Measurements from ENCODE around the gene EDN1. TPM values are rescaled to one million over a fixed set of nuclear protein-coding genes. Genes with fewer than 3 reads are reported as not detected.

The EDN1 gene
- total RNA-seq, 3 donors from 2014 or later (not counting 1 experiment from before 2014, with no cell fraction given) = 0.63 to 1.5 (median 0.71) TPM

- Histone ChIP-seq H3K27me3 (ENCODE audit: control insufficient read depth, insufficient read depth, low read length) (peaks cover 3% of the 10 kb centered on the region), H3K4me3 (ENCODE audit: low read length) (no peak overlapping the region), H3K9me3 (ENCODE audit: control insufficient read depth, insufficient read depth, low read length) (no peaks in the 10 kb centered on the region), H3K27ac (ENCODE audit: low read length) (no peak overlapping the region), H3K4me1 (ENCODE audit: control insufficient read depth, insufficient read depth, low read length) (no peaks in the 10 kb centered on the region), H3K36me3 (ENCODE audit: control insufficient read depth, insufficient read depth, low read length) (no peaks in the 10 kb centered on the region)
- peaks cover 13 to 37% of the 10 kb centered on the region in 2 donors for H3K27me3 Mint-ChIP-seq (ENCODE audit: low read depth in 2 of 2)
- no peak overlapping the region for H3K27ac Mint-ChIP-seq
- intact Hi-C loops (cut with micrococcal nuclease) = no loop called here
- H3K4me1 Mint-ChIP-seq = peaks cover 0 to 4% of the 10 kb centered on the region in 2 donors
- H3K9me3 Mint-ChIP-seq = no peaks in the 10 kb centered on the region
- H3K4me3 Mint-ChIP-seq = no peak overlapping the region
- WGBS (ENCODE audit: insufficient coverage) = 87% methylated on average over 4 of the region's 4 CpGs
- no peak for DNase-seq
- H3K36me3 Mint-ChIP-seq = no peaks in the 10 kb centered on the region
- no peak for ATAC-seq
- TF ChIP-seq CTCF (IDR thresholded peaks at IDR 0.05) = no peak
Measured at GRCh38 chr6:12279322-12280091, 10.7 kb upstream of the EDN1 start.

GRCh38 chr6:12280458-12280857, 9.7 kb upstream of the EDN1 start:
- 96% methylated on average over 5 of the region's 5 CpGs for WGBS (ENCODE audit: insufficient coverage)
- Mint-ChIP-seq H3K4me3 (no peak overlapping the region), H3K4me1 (peaks cover 0 to 4% of the 10 kb centered on the region in 2 donors), H3K9me3 (no peaks in the 10 kb centered on the region), H3K27me3 (ENCODE audit: low read depth in 2 of 2) (peaks cover 13 to 37% of the 10 kb centered on the region in 2 donors), H3K27ac (no peak overlapping the region), H3K36me3 (no peaks in the 10 kb centered on the region)
- Histone ChIP-seq H3K27ac (ENCODE audit: low read length) (no peak overlapping the region), H3K4me1 (ENCODE audit: control insufficient read depth, insufficient read depth, low read length) (no peaks in the 10 kb centered on the region), H3K36me3 (ENCODE audit: control insufficient read depth, insufficient read depth, low read length) (no peaks in the 10 kb centered on the region), H3K4me3 (ENCODE audit: low read length) (no peak overlapping the region), H3K9me3 (ENCODE audit: control insufficient read depth, insufficient read depth, low read length) (no peaks in the 10 kb centered on the region), H3K27me3 (ENCODE audit: control insufficient read depth, insufficient read depth, low read length) (peaks cover 3% of the 10 kb centered on the region)
- ATAC-seq (no peak), DNase-seq (no peak)
- TF ChIP-seq CTCF (IDR thresholded peaks at IDR 0.05) = no peak
- intact Hi-C loops (cut with micrococcal nuclease) = no loop called here

DNA sequence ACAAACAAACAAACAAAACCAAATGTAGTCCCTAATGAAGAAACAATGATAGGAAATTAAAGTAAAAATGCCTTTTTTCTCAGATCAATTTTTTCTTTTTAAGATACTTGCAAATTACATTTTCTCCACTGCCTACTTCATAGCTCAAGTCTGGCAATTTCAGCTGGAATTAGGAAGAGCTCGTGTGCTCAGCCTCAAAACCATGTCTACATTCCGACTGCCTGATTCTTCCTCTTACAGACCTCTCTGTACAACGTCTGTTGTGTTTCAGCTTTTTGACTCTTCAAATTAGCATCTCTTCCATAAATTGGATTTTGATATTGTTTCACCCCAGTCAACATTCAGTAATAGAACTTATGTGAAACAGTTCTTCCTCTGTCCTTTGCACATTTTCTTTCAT, 9.3 kb upstream of the EDN1 start:
- Mint-ChIP-seq H3K4me3 (no peak overlapping the region), H3K36me3 (no peaks in the 10 kb centered on the region), H3K27me3 (ENCODE audit: low read depth in 2 of 2) (peaks cover 13 to 37% of the 10 kb centered on the region in 2 donors), H3K9me3 (no peaks in the 10 kb centered on the region), H3K4me1 (peaks cover 0 to 4% of the 10 kb centered on the region in 2 donors), H3K27ac (no peak overlapping the region)
- no peak for TF ChIP-seq CTCF (IDR thresholded peaks at IDR 0.05)
- no peak for ATAC-seq
- H3K27ac ChIP-seq (ENCODE audit: low read length) = no peak overlapping the region
- H3K4me1 ChIP-seq (ENCODE audit: control insufficient read depth, insufficient read depth, low read length) = no peaks in the 10 kb centered on the region
- peaks cover 3% of the 10 kb centered on the region for H3K27me3 ChIP-seq (ENCODE audit: control insufficient read depth, insufficient read depth, low read length)
- 87% methylated on average over 3 of the region's 3 CpGs for WGBS (ENCODE audit: insufficient coverage)
- no peaks in the 10 kb centered on the region for H3K9me3 ChIP-seq (ENCODE audit: control insufficient read depth, insufficient read depth, low read length)
- DNase-seq = no peak
- H3K36me3 ChIP-seq (ENCODE audit: control insufficient read depth, insufficient read depth, low read length) = no peaks in the 10 kb centered on the region
- intact Hi-C loops (cut with micrococcal nuclease) = no loop called here
- H3K4me3 ChIP-seq (ENCODE audit: low read length) = no peak overlapping the region

GRCh38 chr6:12283904-12284303, 6.3 kb upstream of the EDN1 start:
- Mint-ChIP-seq H3K36me3 (no peaks in the 10 kb centered on the region), H3K9me3 (no peaks in the 10 kb centered on the region), H3K27me3 (ENCODE audit: low read depth in 2 of 2) (peaks cover 18 to 26% of the 10 kb centered on the region in 2 donors), H3K27ac (no peak overlapping the region), H3K4me3 (no peak overlapping the region), H3K4me1 (peaks cover 0 to 4% of the 10 kb centered on the region in 2 donors)
- DNase-seq (no peak), ATAC-seq (no peak)
- Histone ChIP-seq H3K27ac (ENCODE audit: low read length) (no peak overlapping the region), H3K36me3 (ENCODE audit: control insufficient read depth, insufficient read depth, low read length) (no peaks in the 10 kb centered on the region), H3K9me3 (ENCODE audit: control insufficient read depth, insufficient read depth, low read length) (no peaks in the 10 kb centered on the region), H3K4me3 (ENCODE audit: low read length) (no peak overlapping the region), H3K4me1 (ENCODE audit: control insufficient read depth, insufficient read depth, low read length) (no peaks in the 10 kb centered on the region), H3K27me3 (ENCODE audit: control insufficient read depth, insufficient read depth, low read length) (peaks cover 3% of the 10 kb centered on the region)
- no peak for TF ChIP-seq CTCF (IDR thresholded peaks at IDR 0.05)
- 96% methylated on average over 4 of the region's 4 CpGs for WGBS (ENCODE audit: insufficient coverage)
- intact Hi-C loops (cut with micrococcal nuclease) = no loop called here

Measured in natural killer cell (primary cell).